ENCODE data around the gene ZNF618. TPM values are rescaled to one million over a fixed set of nuclear protein-coding genes. Genes with fewer than 3 reads are reported as not detected.

ZNF618 gene
- total RNA-seq, 1 experiment from 2014 or later: 22.0 TPM

GRCh38 chr9:113913426-113914195, 37.5 kb downstream of the ZNF618 start (continued):
- TF ChIP-seq GABPB1 (CRISPR knock-in tag; IDR thresholded peaks at IDR 0.05): no peak
- no peak for TF ChIP-seq TEAD4 (CRISPR knock-in tag; IDR thresholded peaks at IDR 0.05)

GRCh38 chr9:113914517-113914916, 38.4 kb downstream of the ZNF618 start:
- TF ChIP-seq GRHL2 (CRISPR knock-in tag; IDR thresholded peaks at IDR 0.05; ENCODE audit: insufficient replicate concordance, severe bottlenecking): no peak
- TF ChIP-seq, protein P1, sequence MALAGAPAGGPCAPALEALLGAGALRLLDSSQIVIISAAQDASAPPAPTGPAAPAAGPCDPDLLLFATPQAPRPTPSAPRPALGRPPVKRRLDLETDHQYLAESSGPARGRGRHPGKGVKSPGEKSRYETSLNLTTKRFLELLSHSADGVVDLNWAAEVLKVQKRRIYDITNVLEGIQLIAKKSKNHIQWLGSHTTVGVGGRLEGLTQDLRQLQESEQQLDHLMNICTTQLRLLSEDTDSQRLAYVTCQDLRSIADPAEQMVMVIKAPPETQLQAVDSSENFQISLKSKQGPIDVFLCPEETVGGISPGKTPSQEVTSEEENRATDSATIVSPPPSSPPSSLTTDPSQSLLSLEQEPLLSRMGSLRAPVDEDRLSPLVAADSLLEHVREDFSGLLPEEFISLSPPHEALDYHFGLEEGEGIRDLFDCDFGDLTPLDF (CRISPR knock-in tag; IDR thresholded peaks at IDR 0.05): no peak
- no peak for TF ChIP-seq RELA (CRISPR knock-in tag; IDR thresholded peaks at IDR 0.05; ENCODE audit: borderline replicate concordance)
- TF ChIP-seq, protein P2, sequence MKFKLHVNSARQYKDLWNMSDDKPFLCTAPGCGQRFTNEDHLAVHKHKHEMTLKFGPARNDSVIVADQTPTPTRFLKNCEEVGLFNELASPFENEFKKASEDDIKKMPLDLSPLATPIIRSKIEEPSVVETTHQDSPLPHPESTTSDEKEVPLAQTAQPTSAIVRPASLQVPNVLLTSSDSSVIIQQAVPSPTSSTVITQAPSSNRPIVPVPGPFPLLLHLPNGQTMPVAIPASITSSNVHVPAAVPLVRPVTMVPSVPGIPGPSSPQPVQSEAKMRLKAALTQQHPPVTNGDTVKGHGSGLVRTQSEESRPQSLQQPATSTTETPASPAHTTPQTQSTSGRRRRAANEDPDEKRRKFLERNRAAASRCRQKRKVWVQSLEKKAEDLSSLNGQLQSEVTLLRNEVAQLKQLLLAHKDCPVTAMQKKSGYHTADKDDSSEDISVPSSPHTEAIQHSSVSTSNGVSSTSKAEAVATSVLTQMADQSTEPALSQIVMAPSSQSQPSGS (CRISPR knock-in tag; IDR thresholded peaks at IDR 0.05; ENCODE audit: borderline replicate concordance, low read depth): no peak
- TF ChIP-seq, protein P3, sequence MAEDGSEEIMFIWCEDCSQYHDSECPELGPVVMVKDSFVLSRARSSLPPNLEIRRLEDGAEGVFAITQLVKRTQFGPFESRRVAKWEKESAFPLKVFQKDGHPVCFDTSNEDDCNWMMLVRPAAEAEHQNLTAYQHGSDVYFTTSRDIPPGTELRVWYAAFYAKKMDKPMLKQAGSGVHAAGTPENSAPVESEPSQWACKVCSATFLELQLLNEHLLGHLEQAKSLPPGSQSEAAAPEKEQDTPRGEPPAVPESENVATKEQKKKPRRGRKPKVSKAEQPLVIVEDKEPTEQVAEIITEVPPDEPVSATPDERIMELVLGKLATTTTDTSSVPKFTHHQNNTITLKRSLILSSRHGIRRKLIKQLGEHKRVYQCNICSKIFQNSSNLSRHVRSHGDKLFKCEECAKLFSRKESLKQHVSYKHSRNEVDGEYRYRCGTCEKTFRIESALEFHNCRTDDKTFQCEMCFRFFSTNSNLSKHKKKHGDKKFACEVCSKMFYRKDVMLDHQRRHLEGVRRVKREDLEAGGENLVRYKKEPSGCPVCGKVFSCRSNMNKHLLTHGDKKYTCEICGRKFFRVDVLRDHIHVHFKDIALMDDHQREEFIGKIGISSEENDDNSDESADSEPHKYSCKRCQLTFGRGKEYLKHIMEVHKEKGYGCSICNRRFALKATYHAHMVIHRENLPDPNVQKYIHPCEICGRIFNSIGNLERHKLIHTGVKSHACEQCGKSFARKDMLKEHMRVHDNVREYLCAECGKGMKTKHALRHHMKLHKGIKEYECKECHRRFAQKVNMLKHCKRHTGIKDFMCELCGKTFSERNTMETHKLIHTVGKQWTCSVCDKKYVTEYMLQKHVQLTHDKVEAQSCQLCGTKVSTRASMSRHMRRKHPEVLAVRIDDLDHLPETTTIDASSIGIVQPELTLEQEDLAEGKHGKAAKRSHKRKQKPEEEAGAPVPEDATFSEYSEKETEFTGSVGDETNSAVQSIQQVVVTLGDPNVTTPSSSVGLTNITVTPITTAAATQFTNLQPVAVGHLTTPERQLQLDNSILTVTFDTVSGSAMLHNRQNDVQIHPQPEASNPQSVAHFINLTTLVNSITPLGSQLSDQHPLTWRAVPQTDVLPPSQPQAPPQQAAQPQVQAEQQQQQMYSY (CRISPR knock-in tag; IDR thresholded peaks at IDR 0.05): no peak
- TF ChIP-seq ZNF138 (CRISPR knock-in tag; conservative IDR thresholded peaks at IDR 0.05): no peak
- no peak for TF ChIP-seq EMX1 (CRISPR knock-in tag; IDR thresholded peaks at IDR 0.05)
- TF ChIP-seq ELF4 (CRISPR knock-in tag; IDR thresholded peaks at IDR 0.05; ENCODE audit: low read depth): no peak
- TF ChIP-seq KAT7 (CRISPR knock-in tag; IDR thresholded peaks at IDR 0.05; ENCODE audit: borderline replicate concordance): no peak
- TF ChIP-seq TP53 (CRISPR knock-in tag; IDR thresholded peaks at IDR 0.05): no peak
- TF ChIP-seq MYBL2 (CRISPR knock-in tag; IDR thresholded peaks at IDR 0.05): no peak
- no peak for TF ChIP-seq ZNF317 (CRISPR knock-in tag; IDR thresholded peaks at IDR 0.05; ENCODE audit: borderline replicate concordance, low read depth)
- TF ChIP-seq CTCF (IDR thresholded peaks at IDR 0.05): no peak
- no peak for TF ChIP-seq MXD4 (CRISPR knock-in tag; IDR thresholded peaks at IDR 0.05; ENCODE audit: borderline replicate concordance)
- H3K27ac Mint-ChIP-seq: no peak overlapping the region
- H3K27me3 Mint-ChIP-seq (ENCODE audit: low read depth): no peaks in the 10 kb centered on the region
- peaks cover 15% of the 10 kb centered on the region for H3K4me1 Mint-ChIP-seq
- ATAC-seq (no peak), DNase-seq (ENCODE audit: low spot score) (no peak)
- CTCF ChIA-PET: no interaction called here
- no peaks in the 10 kb centered on the region for H3K36me3 Mint-ChIP-seq
- no peak overlapping the region for H3K4me3 Mint-ChIP-seq
- POLR2A ChIA-PET: no interaction called here
- H3K9me3 Mint-ChIP-seq: no peaks in the 10 kb centered on the region
